Measurements from ENCODE around the gene ARHGEF37. TPM values are rescaled to one million over a fixed set of nuclear protein-coding genes. Genes with fewer than 3 reads are reported as not detected.
"Not testable (repeated sequence)": the region's sequence is repeated elsewhere in the genome, so short reads cannot be mapped to it uniquely, and the experiment has no call there.

The ARHGEF37 gene
- total RNA-seq, 1 donor from 2014 or later = 9.2 TPM

- Histone ChIP-seq H3K27me3 (ENCODE audit: control insufficient read depth, insufficient read depth, low read length) (no peaks in the 10 kb centered on the region), H3K36me3 (ENCODE audit: control insufficient read depth, insufficient read depth, low read length) (no peaks in the 10 kb centered on the region), H3K4me3 (ENCODE audit: low read depth, low read length) (no peak overlapping the region)
- TF ChIP-seq, protein P1, sequence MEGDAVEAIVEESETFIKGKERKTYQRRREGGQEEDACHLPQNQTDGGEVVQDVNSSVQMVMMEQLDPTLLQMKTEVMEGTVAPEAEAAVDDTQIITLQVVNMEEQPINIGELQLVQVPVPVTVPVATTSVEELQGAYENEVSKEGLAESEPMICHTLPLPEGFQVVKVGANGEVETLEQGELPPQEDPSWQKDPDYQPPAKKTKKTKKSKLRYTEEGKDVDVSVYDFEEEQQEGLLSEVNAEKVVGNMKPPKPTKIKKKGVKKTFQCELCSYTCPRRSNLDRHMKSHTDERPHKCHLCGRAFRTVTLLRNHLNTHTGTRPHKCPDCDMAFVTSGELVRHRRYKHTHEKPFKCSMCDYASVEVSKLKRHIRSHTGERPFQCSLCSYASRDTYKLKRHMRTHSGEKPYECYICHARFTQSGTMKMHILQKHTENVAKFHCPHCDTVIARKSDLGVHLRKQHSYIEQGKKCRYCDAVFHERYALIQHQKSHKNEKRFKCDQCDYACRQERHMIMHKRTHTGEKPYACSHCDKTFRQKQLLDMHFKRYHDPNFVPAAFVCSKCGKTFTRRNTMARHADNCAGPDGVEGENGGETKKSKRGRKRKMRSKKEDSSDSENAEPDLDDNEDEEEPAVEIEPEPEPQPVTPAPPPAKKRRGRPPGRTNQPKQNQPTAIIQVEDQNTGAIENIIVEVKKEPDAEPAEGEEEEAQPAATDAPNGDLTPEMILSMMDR (IDR thresholded peaks at IDR 0.05; ENCODE audit: insufficient read depth, low read length, severe bottlenecking) = no peak
- DNase-seq (ENCODE audit: low read depth) (no peak), FAIRE-seq (no peak)
These were observed 21.6 kb upstream of the ARHGEF37 start for GRCh38 chr5:149559706-149560105.

DNA sequence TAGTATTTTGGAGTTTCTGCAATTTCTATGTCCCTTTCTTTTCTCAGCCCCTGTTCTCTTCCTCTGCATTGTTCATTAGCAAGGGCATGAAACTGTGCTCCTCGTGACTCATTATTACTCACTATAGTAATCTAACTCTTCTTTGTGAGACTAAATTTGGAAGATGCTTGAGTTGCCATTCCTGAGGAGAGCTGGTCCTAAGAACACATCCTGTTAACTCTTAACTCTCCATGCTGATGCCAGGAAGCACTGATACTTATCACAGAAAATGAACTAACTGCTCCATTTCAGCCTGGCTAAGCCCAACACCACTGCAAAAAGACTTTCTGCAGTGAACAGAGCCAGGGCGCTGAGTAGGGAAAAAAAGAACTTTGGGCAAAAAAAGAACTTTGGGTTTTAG lies 19.4 kb upstream of the ARHGEF37 start:
- FAIRE-seq (no peak), DNase-seq (ENCODE audit: low read depth) (peak; percentile 98)
- Histone ChIP-seq H3K27me3 (ENCODE audit: control insufficient read depth, insufficient read depth, low read length) (no peaks in the 10 kb centered on the region), H3K36me3 (ENCODE audit: control insufficient read depth, insufficient read depth, low read length) (no peaks in the 10 kb centered on the region), H3K4me3 (ENCODE audit: low read depth, low read length) (no peak overlapping the region)
- TF ChIP-seq, protein P1 (IDR thresholded peaks at IDR 0.05; ENCODE audit: insufficient read depth, low read length, severe bottlenecking) = no peak

DNA sequence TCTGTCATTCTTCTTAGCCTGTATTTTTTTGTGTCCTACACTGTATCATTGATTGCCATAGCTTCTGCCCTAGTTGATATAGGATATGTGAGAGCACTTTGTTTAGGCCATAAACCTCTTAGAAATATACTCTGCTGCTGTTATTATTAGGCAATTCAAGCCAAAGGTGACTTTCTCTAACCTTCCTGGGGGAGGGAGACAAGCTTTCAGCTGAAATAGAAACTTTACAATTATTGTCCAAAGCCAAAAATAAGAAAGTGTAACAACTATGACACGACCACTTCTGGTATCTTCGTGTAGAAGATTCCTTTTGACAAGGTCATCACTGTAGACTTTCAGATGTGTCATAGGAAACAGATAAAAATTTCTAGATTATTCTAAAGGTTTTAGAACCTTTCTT lies 17.8 kb upstream of the ARHGEF37 start:
- Histone ChIP-seq H3K27me3 (ENCODE audit: control insufficient read depth, insufficient read depth, low read length) (no peaks in the 10 kb centered on the region), H3K36me3 (ENCODE audit: control insufficient read depth, insufficient read depth, low read length) (no peaks in the 10 kb centered on the region), H3K4me3 (ENCODE audit: low read depth, low read length) (no peak overlapping the region)
- FAIRE-seq (no peak), DNase-seq (ENCODE audit: low read depth) (peak; percentile 51)
- TF ChIP-seq, protein P1 (IDR thresholded peaks at IDR 0.05; ENCODE audit: insufficient read depth, low read length, severe bottlenecking) = no peak

- H3K27me3 ChIP-seq (ENCODE audit: control insufficient read depth, insufficient read depth, low read length); FAIRE-seq; H3K4me3 ChIP-seq (ENCODE audit: low read depth, low read length); H3K36me3 ChIP-seq (ENCODE audit: control insufficient read depth, insufficient read depth, low read length): not testable (repeated sequence)
- TF ChIP-seq, protein P1 (IDR thresholded peaks at IDR 0.05; ENCODE audit: insufficient read depth, low read length, severe bottlenecking) = peak; percentile 29
- DNase-seq (ENCODE audit: low read depth) = peak; percentile 83
These were observed 16.7 kb upstream of the ARHGEF37 start for GRCh38 chr5:149564542-149565140.

DNA sequence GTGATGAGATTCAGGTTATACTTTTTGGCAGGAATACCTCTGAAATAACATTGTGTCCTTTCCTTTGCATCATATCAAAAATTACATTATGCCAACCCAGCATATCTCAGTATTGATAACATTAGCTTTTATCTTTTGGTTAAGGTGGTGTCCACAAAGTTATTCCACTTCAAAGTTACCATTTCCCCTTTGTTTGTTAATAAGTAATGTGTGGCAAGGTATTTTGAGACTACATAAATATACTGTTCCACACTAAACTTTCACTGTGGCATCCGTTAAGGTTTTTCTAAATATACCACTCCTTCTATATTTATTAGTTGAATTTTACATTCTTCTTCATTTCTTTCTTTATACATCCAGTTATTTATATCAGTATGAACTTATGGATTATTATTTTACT lies 14.1 kb upstream of the ARHGEF37 start:
- no peaks in the 10 kb centered on the region for H3K36me3 ChIP-seq (ENCODE audit: control insufficient read depth, insufficient read depth, low read length)
- DNase-seq (ENCODE audit: low read depth) = no peak
- FAIRE-seq = no peak
- no peak overlapping the region for H3K4me3 ChIP-seq (ENCODE audit: low read depth, low read length)
- H3K27me3 ChIP-seq (ENCODE audit: control insufficient read depth, insufficient read depth, low read length) = no peaks in the 10 kb centered on the region
- TF ChIP-seq, protein P1 (IDR thresholded peaks at IDR 0.05; ENCODE audit: insufficient read depth, low read length, severe bottlenecking) = no peak

GRCh38 chr5:149572170-149572569 lies 9.1 kb upstream of the ARHGEF37 start:
- FAIRE-seq = no peak
- TF ChIP-seq, protein P1 (IDR thresholded peaks at IDR 0.05; ENCODE audit: insufficient read depth, low read length, severe bottlenecking) = no peak
- Histone ChIP-seq H3K4me3 (ENCODE audit: low read depth, low read length) (no peak overlapping the region), H3K27me3 (ENCODE audit: control insufficient read depth, insufficient read depth, low read length) (no peaks in the 10 kb centered on the region), H3K36me3 (ENCODE audit: control insufficient read depth, insufficient read depth, low read length) (no peaks in the 10 kb centered on the region)
- DNase-seq (ENCODE audit: low read depth) = no peak

All from bronchial epithelial cell (primary cell).